Heart left ventricle (tissue), 13 donors: ENCODE results near the gene HRAS.

ENCODE experiments used
- CTCF ChIP-seq, 12 donors: fragments of 200-600 bp; sonication (generic) in 4 of 12; IDR thresholded peaks; one replicate each; pipeline versions ENCODE4 v1.5.0 to v1.8.0; 2018 to 2022; ENCODE audit warnings: antibody characterized with exemption in 12 of 12, mild to moderate bottlenecking in 5 of 12
- POLR2A ChIP-seq, 2 donors: fragments of 450-650 bp; IDR thresholded peaks; one replicate each; pipeline ENCODE4 v1.6.1; 2017; ENCODE audit warnings: antibody characterized with exemption in 2 of 2, mild to moderate bottlenecking in 2 of 2, moderate library complexity in 2 of 2
- donor health status: ischemic (EF 13 %, LVEDD 7.1; RV severe dilation, severe dysfunction).
- donor health status: DM: no; HTN: yes; CAD: no.
- donor health status: DM: no; HTN: no; CAD: no.
- donor health status: ischemic (EF 25% LVEDD 6.9; RV normal size, moderate dysfunction).
- donor health status: ischemic (EF 25% LVEDD 5.7; RV mildly dilated, moderate dysfunction).
- donor health status: ischemic (EF 35%, LVEDD 5.7; RV mildly dilated, moderate dysfunction).
- donor health status: nonischemic (EF 11% LVEDD 7.7; RV severe dilation, severe dysfunction).
- donor health status: DM: yes; HTN: yes; CAD: no.
- donor health status: PGD.
- donor health status: ischemic (EF 29% LVEDD 5.4; RV normal size, mild dysfunction).
- donor health status: nonischemic (EF 23%, LVEDD 6.1; RV moderate dilation, normal function).

- TF ChIP-seq CTCF (IDR thresholded peaks at IDR 0.05) (no peak), POLR2A (IDR thresholded peaks at IDR 0.05) (no peak)
These were observed 34.2 kb downstream of the HRAS start for GRCh38 chr11:501001-501682.
